HG02884 (cell line): ENCODE data around the gene RDH5.

ENCODE experiments used
- ATAC-seq: cut with Tn5 transposase; IDR thresholded peaks from one replicate; pipeline ENCODE4 v1.9.1; 2021; ENCODE audit warnings: mild to moderate bottlenecking, moderate library complexity; ENCODE audit not compliant: unreplicated experiment

Gene RDH5

DNA sequence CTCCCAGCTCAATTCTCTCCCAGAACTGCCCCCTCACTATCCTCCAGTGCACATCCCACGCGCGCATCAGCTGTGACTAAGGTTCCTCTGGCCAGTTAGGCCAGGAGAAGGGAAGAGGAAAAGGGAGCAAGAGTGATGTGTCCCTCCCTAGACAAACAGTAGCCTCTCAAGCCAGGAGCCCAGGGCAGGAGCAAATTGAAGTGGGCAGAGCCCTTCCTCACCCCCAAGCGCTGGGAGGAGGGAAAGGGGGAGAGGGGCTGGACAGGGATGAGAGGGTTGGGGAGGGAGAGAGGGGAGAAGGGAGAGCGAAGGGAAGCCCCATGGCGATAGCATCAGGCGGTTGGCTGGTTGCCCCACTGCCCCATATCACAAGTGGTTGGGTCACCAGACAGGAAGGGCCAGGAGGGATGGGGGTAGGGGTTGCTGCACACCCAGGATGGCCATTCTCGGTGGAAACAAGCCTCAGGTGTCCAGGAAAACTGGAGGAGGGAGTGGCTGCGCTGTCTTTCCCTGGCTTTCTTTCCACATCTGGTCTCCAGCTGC is 7.5 kb downstream of the RDH5 start:
- ATAC-seq = no peak

DNA sequence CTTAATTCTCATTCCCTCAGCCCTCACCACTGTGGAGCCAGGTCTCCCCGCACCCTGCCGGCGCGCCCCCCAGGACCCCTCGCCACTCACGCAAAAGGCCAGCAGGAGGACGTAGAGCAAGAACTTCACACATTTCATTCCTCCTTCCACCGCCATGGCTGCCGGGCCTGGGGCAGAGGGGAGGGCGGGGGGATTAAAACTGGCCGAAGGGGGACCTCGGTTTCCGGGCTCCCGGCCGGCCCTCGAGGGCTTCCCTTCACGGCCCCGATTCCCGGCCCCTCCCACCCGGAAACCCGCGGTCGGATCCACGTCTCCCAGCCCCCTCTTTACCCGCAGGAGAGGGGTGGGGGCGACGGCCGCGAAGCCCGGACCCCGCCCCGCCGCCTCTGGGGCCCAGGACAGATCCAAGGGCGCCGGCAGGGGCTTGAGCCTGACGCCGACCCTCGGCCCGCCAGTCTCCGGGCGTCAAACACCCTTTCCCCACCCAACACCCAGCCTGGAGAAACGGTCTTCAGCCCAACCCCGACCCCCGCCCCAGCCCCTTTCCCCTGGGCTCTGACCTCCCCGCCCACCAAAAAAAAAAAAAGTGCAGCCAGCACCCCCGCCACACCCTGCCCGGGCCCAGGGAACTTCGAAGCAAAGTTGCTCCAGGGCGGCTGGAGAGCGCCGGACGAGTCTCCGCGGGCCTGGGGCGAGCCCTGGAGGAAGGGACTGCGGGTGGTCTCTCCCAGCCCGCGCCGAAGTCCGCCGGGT is 8.2 kb downstream of the RDH5 start:
- ATAC-seq = peak; percentile 8

DNA sequence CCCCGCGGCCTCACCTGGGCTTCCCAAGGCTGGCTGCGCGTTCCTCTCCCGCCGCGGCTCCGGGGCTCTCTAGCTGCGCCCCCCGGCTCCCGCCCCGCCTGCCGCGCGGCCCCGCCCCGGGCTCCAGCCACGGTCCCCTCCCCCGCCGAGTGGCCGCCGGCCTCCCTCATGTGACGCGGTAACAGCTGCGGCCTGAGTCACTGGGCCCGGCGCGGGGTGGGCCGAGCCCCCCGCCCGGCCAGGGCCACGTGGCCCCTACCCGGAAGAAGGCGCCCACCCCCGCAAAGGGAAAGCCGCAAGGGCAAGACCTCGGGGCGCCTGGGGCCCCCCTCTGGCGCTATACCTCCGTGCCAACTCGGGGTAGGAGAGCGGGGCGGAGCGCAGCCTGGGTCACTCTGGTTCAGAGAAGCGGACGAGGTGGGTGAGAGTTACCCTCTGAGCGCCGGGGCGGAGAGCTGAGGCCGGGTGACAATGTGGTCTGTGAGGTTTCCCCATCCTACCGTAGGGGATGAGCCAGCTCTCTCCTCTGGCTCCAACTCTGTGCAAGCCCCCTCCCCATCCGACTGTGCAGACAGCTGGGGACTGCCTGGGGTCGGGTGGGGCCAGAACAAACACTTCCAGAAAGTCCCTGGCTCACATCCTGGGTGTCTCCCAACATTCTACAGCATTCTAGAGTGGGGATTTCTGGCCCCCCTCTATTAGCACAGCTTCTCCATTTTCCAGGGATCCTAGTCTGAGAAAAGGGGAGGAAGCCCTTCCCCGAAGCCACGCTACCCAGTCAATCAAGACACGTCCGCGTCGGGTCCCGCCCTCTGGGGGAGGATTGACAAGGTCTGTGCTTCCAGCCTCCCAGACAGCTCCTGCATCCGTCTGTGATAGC is 9.0 kb downstream of the RDH5 start, which contains the start of gene CD63:
Gene CD63 (minus strand): TSS at position 71 of the 880 bp plus-strand sequence. CDS start 668 bp downstream, outside the sequence.
- ATAC-seq = peak; percentile 51

DNA sequence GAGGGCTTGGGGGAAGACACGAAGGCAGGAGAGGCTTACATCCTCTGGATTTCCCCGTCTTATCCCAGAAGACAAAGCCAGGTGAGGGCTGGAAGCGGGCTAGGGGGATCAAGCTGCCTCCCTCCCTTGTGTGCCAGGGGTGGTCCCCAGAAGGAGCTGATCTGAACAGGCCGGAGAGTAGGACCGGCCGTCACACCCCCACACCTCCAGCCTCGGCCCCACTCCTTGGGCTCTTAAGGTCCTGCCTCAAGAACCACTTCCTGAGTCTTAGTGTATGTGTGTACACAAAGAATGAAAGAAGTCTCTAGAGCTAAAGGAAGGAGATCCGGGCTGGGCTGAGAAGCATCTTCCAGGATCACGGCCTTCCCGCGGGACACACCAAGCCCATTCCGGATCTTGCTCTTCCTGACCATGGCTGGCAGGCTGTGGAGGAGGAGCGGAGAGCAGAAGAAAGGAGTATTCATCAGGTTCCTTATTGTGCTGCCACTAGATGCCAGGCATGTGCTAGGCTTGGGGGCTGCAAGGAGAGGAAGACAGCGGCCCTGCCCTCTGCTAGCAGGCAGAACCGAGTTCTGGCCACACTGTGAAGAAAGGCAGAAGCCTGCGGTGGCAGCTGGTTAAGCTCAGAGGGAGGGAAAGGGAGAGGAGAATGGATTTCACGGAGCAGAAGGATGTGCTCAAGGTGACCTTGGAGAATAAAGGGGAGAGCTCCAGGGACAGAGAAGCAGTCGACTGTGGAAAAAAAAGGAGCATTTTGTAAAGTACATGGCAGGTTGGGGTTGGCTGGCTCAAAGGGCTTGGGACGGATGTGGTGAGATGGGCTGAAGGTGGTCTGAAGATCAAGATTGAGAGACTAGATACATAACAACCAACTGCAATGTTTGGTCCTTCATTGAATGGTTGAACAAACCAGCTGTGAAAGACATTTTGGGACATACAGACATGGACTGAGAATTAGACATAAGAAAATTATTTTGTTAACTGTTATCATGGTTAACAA is 9.9 kb downstream of the RDH5 start:
- ATAC-seq = peak; percentile 44

DNA sequence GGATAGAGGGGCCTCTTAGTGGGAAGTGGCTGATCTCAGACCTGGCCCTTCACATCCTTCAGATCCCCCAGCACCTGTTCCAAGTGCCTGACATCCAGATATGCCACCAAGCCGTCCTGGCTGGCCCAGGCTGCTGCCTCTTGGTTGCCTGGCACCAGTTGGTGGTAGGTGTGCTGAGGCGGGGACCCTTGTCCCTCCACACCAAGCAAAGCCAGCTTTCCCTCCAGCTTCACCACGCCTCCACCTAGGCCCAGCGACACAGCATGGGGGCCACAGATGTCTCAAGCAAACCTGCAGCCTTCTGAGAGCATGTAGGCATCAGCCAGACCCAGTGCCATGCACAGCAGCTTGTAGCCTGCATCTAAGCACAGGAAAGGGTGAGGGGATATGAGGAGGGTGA is 12.1 kb downstream of the RDH5 start:
- no peak for ATAC-seq

DNA sequence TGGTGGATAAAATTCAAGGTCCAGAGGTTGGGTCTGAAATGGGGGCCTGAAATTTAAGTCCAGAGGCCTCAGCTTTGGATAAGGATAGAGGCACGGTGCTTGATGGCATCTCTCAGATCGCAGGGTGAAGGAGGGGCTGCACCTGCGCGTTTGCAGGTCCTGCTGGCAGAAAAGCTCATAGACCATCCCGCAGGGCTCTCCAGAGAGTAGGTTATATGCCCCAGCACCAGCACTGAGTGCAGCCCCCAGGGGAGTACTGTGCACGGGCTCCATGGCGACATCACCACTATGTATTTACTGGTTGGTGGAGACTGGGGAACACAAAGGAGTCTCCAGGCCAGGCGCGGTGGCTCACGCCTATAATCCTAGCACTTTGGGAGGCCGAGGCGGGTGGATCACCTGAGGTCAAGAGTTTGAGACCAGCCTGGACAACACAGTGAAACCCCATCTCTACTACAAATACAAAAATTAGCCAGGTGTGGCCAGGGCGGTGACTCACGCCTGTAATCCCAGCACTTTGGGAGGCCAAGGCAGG is 12.9 kb downstream of the RDH5 start:
- no peak for ATAC-seq

DNA sequence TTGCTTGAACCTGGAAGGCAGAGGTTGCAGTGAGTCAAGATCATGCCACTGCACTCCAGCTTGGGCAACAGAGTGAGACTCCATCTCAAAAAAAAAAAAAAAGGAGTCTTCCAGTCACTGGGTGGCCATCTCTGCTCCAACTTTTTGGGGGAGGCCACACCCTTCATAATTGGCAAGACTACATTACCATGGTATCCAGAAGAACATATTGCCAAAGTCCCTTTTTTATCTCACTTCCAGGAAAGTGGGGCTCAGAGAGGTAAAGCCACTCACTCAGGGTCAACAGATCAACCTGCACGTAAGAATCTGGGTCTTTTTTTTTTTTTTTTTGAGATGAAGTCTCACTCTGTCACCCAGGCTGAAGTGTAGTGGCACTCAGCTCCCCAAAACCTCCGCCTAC is 13.7 kb downstream of the RDH5 start:
- no peak for ATAC-seq

DNA sequence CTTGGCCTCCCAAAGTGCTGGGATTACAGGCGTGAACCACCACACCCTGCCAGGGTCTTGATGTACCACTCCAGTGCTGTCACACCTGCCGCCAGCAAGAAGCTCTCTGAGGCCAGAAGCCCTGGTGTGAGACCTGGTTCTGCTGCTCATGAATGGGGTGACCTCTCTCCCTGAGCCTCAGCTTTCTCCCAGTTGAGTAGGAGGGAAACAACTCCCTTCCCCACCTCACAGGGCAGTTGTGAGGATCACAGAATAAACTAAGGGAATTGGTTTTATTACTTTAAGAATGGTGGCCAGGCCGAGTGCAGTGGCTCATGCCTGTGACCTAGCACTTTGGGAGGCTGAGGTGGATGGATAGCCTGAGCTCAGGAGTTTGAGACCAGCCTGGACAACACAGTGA is 14.4 kb downstream of the RDH5 start:
- no peak for ATAC-seq

DNA sequence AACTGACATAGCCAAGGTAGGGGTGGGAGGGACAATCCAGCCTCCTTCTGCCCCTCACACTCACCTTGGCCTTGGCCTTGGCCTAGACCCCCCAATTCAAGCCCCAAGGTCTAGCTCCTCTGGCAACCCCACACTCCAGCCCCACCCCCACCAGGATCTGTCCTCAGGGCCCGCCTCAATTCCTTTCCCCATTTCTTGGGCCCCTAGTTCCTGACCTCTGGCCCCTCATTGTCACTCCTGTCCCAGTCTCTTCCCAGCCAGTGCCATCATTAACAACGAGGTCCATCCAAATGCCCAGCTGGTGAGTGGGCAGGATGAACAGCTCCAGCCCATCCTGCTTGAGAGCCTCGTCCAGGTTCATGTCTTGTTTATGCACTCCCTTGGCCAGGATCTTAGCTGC is 15.9 kb downstream of the RDH5 start:
- no peak for ATAC-seq

DNA sequence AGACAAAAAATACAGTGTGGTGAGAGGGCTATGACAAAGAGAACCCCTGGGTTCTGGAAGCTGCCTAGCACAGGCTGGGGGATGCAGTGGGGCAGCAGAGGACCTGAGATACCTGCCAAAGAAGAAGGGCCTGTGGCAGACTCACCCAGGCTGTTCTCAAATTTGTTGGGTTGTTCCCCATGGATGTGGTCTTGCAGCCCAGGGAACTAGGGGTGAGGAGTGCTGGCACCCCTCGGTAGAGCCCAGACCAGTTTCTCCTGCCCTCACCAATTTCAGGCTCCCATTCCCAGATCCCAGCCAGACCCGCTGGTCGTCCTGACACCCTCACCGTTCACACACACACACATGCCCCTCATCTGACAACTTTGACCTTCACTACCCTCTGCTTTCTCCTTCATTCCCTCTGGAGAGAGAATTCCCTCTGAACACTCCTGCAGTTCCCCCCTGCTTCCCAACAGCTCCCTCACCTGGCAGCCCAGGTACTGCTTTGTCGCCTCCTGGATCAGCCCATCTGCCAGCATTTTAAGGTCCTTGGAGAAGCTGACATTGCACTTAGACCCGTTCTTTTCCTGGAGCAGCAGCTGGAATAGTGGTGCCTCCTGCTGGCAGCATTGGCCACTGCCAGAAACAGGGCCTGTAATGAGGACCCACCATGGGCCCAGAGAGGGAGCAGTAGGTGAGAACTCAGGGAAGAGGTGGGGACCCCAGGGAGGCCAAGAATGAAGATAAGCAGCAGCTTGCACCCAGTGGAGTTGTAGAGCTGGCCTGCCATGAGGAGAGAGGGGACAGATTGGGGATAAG is 16.8 kb downstream of the RDH5 start:
- no peak for ATAC-seq

DNA sequence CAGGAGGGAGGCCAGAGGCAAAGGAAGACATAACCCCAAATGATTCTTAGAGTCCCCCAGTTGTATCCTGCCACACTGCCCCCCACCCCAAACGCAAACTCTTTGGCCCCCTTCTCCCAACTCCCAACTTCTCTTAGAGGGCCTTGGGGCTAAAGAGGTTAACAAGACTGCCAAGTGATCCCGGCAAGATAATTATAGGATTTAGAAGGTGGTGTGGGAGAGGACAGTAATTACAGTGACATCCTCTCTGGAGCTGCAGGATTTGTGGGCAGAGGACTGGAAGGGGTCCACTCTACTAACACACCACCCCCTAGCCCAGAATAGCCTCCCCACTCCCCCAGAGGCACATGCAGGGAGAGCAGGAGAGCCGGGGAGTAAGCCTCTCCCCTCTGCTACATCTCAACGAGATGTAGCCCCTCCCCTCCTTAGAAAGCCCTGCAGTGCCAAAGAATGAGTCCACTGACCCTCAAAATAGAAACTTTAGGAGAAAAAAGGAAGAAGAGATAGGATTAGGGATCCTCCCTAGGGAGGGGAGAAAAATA is 17.5 kb downstream of the RDH5 start:
- ATAC-seq = no peak

DNA sequence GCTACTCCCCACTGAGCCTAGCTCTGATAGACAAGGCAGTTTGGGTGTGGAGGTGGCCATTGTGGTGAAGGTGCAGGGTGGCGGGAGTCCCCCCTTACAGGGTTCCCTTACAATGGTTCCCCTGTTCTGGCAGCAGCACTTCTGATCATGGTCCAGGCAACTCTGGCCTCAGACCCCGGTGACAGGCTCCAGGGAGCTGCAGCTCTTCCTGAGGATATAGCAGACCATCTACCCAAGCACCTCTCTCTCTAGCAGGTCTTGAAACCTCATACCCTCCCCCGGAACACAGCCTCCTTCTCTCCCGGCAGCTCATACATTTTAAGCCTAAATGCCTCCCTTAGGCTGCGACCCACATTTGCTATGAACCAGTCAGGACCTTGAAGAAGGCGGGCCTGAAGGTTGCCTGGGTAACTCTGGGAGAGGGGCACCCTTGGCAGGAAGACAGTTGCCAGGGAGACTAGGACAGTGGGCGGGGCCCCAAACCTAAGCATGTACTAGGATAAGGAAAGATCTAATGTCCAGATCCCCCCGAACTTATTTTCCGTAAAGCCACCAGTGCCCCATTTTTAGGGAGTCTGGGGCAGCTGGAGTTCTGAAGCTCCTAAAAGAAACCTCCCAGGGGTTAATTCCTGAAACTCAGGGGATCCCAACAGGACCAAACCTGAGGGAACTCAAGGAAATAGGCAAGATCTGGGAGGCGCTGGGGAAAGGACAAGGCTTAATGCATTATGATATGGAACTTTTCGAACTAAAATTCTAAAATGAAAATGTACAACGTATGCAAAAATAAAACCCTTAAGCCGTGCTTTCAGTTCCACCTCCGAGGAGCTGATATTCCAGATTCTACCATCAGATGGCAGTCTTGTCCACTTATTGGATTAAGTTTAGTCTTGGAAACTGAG is 18.2 kb downstream of the RDH5 start:
- peak; percentile 77 for ATAC-seq

DNA sequence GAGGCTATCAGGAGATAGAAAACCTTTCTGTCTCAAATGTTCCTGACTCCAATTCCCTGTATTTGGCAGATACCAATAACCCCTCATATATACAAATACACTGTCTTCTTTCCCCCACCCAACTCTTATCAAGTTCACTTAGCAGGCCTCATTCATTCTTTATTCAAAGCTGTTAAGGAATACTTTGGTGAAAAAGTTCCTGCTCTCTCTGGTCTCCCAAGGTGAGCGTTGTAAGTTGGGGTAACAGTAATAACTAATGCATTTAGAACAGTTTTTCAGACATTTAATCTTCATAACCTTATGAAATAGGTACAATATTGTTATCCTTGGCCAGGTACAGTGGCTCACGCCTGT is 18.8 kb downstream of the RDH5 start:
- no peak for ATAC-seq

DNA sequence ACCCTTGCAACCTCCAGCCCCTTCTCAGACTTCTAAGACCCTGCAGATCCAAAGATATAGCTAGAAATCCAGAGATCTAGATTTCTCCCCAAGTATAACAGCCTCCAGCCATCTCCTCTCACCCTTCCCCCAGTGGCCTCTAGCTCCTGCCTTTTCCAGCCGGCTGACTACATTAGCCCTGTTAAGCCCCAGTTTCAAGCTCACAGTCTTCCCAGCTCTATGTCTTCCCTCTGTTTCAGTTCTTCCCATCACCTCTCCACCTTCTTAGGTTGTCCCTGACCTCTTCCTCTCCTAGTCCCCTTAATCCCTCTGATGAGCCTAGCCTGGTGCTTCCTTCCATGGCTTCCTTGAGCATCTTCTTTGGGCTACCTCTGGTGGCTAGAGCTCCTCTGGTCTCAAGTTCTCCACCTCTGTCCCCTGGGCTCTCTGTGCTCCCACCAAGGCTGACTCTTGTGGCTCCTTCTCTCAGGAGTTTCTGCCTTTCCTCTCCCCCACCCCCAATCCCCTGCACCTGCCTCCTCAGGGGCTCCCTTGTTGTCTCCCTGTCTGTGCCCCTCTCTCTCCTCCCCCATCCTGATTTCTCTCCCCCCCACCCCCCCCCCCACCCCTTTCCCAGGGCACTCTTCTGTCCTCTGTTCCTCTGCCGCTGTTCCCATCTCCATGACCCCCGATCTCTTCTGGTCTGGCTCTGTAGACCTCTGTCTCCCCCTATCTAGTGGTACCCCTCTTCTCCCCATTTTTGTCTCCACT is 21.9 kb downstream of the RDH5 start:
- ATAC-seq = no peak

DNA sequence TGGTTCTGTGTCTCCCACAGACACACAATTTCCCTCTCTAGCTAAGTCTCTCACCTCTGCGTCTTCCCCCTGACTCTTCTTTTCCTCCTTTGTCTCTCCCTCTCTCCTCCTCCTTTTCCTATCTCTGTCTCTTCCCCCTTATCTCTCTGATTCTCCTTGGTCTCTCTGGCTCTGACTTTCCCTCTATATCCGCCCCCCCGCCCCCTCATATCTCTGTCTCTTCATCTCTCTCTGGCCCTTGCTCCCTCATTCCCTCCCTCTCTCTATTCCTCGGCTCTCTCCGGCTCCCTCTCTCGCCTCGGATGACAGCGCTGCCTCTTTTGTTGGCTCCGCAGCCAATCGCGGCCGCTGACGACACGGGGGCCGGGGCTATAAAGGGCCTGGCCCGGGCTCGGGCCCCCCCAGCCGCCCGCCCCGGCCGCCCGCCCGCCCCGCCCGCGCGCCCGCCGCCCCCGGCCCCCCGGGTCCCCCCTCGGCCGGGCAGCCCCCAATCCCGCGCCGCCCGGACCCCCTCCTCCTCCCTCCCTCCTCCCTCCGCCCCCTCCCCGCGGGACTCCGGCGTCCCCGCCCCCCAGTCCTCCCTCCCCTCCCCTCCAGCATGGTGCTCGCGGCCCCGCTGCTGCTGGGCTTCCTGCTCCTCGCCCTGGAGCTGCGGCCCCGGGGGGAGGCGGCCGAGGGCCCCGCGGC is 22.7 kb downstream of the RDH5 start, which contains the start of gene GDF11:
Gene GDF11 (plus strand): TSS at position 404 of the 687 bp plus-strand sequence. CDS start 195 bp downstream, at position 599.
- ATAC-seq = peak; percentile 37

DNA sequence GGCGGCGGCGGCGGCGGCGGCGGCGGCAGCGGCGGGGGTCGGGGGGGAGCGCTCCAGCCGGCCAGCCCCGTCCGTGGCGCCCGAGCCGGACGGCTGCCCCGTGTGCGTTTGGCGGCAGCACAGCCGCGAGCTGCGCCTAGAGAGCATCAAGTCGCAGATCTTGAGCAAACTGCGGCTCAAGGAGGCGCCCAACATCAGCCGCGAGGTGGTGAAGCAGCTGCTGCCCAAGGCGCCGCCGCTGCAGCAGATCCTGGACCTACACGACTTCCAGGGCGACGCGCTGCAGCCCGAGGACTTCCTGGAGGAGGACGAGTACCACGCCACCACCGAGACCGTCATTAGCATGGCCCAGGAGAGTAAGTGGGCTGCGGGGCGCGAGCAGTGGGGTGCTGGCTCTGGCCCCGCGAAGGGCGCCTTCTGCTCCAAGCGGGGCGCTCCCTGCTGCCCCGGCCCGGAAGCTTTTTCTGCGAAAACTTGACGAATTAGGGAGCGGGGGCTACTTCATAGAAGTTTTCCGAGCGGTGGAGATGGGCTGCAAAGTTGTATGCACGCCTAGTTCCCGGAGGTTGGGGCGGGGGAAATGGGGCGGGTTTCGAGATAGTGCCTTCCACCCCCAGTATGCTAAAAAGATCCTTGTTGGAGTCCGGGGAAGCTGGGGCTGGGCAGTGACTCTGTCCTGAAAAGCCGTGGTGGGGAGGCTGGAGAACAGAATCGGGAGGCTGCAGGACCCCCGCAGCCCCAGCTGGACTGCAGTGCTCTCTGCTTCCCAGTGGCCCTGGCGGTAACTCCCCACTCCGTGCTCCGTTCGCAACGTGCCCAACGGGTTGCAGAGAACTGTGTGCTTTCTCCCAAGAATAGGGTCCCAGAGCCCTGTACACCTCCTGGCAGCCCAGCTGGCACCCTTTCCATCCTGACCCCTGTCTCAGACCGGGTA is 23.5 kb downstream of the RDH5 start:
- peak; percentile 36 for ATAC-seq
